GM21723 (cell line): Measurements from ENCODE around the gene ATRIP.
"Not testable (repeated sequence)": the region's sequence is repeated elsewhere in the genome, so short reads cannot be mapped to it uniquely, and the experiment has no call there.

Experiments
- ATAC-seq: cut with Tn5 transposase; IDR thresholded peaks from one replicate; pipeline ENCODE4 v1.9.1; 2021; ENCODE audit warnings: mild to moderate bottlenecking, moderate library complexity; ENCODE audit not compliant: unreplicated experiment

The ATRIP gene

DNA sequence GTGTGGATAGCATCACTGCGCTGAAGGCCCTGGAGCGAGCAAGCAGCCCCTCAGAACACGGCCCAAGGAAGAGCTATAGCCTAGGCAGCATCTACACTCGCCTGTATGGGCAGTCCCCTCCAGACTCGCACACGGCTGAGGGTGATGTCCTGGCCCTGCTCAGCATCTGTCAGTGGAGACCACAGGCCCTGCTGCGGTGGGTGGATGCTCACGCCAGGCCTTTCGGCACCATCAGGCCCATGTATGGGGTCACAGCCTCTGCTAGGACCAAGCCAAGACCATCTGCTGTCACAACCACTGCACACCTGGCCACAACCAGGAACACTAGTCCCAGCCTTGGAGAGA lies 20.5 kb downstream of the ATRIP start:
- ATAC-seq, result peak; percentile 4

DNA sequence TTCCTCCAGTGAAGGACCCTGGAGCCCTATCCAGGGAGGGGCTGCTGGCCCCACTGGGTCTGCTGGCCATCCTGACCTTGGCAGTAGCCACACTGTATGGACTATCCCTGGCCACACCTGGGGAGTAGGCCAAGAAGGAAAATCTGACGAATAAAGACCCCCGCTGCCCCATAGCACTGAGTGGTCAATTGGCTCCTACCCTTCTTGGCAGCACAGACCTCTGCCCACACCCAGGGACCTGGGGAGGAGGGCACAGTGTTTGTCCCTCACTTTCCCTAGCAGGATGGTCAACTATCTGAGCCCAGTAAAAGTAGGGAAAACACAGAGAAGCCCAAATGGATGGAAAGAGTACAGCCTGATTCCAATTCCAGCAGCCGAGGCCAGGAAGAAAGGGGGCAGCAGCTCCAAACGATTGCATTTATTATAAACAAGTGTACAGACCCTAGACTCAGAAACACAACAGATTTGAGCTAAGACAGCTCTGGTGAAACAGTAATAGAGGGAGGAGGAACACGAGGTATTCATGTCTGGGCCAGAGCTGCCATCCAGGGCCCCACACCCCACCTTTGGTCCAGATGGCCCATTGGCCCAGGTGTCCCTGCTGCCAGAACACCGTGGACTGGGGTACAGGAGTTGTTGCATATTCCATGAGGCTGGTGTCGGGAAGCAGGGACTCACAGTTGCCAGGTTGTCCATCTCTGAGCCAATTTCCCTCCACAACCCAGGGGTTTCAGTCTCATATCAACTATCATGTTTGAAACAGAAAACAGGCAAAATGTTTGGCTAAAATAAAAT lies 21.1 kb downstream of the ATRIP start:
- no peak for ATAC-seq

DNA sequence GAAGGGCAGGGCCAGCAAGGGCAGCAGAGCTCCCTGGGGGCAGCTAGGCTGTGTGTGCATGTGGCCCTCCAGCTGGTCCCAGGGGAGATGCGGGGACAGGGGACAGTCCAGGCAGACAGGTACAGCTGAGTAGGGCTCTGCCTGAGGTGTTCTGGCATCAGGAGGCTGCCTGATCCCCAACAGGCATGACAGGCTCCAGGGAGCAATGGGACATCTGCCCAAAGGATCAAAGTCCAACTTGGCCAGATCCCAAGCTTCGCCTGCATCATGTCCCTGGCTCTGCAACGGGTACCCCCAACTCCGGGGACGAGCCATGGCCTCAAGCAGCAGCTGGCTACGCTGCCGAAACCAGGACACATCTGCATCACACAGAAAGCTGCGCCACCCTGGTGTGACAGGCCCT lies 21.8 kb downstream of the ATRIP start:
- ATAC-seq, result no peak

DNA sequence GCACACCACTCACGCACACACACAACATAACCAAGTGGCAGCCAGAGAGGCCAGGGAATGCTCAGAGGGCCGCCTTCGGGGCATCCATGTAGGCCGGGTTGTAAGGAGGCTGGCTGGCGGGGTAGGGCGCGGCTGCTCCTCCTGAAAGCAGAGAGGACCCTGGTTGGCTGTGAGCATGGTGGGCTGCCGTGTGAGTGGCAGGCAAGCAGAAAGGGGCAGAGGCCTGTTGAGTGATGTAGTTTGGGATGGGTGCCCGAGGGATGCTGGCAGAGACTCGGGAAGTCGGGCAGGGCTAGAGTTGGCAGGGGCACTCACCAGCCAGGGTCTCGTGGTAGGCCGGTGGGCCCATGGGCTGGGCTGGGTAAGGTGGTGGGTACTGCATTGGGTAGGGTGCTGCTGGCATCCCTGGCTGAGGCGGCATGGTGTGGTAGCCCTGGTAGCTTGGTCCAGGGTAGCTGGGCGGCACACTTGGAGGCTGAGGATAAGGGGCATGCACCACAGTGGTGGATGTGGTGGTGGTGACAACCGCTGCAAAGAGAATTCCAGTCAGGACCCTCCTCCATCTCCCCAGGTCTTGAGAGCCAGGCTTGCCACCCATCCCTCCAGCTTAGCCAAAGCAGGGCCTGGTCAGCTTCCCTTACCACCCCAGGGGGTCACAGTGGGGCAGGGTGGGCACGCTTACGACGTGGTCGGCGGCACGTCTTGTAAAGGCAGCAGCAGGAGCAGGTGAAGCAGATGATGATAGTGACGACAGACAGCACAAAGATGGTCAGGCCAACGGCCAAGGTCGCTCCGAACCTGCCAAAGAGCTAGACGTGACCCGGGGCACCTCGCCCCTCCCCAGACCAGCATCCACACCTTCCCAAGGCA lies 22.7 kb downstream of the ATRIP start:
- no peak for ATAC-seq

DNA sequence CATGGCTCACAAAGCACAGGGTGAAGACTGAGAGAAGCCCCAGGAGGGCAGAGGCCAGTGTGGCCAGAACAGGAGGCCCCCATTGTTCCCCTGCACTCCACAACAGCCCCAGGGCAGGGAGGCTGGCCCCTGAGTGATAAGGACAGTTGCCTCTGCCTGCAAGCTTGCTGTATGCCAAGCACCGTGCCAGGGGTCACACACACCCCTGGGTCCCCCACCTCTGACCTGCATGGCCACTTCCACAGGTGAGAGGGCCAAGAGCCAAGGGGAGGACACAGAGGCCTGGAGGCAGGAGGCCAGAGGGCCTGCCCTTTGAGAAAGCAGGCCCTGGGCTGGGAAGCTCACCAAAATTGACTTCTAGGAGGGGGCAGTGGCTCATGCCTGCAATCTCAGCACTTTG lies 23.7 kb downstream of the ATRIP start:
- no peak for ATAC-seq

DNA sequence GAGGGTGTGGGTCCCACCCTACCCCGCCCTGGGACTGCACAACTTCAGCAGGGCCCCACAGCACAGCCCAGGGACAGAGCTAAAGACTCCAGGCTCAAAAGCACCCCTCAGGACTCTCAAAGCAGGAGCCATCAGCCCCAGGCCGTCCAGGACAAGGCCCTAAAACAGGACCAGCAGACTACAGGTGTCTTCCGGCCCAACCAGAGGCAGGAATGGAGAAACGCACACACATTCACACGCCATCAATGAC lies 26.1 kb downstream of the ATRIP start:
- ATAC-seq, result no peak

DNA sequence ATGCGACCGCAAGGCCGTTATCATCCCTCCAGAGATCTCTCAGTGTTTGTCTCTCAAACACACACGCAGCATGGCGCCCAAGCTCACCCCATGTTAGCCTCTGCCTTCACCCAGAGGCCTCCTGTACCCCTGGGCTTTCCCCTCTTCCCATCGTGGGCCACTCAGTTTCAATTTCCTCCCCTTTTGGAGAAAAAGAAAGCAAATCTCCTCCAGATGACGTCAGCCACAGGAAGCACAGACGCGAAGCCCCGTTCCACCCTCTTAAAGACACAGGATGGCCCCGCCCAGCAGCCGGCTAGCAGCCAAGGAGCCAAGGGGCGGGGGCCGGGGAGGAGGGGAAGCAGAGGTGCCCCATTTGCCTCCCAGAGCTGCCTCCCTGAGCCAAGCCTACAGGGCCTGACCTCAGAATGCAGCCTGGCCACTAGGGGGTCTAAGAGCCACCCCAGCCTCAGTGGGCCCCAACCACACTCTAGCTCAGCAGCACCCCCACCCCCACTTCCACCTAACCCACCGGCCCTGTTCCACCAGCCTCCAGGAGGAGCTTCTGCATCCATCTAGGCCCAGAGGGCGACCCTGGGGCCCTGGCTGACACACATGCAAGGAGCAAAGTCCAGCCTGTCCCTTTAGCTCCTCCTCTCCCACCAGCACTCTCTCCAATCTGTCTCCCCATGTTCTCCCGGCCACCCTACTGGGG lies 26.5 kb downstream of the ATRIP start:
- peak; percentile 76 for ATAC-seq

DNA sequence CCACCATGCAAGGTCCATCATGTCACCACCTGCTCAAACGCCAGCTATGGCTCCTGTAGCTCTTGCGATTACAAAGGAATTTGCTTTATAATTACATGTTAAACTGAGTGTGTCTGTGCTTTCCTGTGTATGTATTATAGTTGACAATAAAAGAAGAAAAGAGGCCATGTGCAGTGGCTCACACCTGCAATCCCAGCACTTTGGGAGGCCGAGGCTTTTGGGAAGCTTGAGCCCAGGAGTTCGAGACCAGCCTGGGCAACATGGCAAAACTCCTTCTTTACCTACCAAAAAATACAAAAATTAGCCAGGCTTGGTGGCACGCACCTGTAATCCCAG lies 27.0 kb downstream of the ATRIP start:
- no peak for ATAC-seq

DNA sequence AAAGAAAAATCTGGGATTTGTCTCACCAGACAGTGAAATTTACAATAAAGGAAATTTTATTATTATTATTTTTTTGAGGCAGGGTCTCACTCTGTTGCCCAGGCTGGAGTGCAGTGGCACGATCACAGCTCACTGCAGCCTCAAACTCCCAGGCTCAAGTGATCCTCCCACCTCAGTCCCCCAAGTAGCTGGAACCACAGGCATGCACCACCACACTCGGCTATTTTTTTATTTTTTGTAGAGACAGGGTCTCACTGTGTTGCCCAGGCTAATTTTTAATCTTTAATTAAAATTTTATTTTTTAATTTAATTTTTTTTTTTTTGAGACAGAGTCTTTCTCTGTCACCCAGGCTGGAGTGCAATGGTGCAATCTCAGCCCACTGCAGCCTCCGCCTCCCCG lies 27.5 kb downstream of the ATRIP start:
- ATAC-seq, result not testable (repeated sequence)

DNA sequence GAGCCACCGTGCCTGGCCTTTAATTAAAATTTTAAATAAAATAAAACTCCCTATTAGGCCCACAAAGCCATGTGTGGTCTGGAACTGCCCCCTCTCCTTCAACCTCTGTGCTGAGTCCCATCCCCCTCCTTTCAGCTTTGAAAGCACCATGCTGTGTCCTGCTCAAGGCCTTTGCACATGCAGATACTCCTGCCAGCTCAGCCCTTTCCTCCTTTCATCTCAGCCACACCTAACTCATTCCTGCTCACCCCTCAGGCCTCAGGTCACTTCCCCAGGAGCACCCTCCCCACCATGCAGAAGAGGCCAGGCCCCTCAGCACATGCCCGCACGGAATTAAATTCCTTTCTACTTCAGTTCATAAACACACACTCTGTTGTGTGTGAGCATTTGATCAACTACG lies 28.1 kb downstream of the ATRIP start:
- ATAC-seq, result no peak

DNA sequence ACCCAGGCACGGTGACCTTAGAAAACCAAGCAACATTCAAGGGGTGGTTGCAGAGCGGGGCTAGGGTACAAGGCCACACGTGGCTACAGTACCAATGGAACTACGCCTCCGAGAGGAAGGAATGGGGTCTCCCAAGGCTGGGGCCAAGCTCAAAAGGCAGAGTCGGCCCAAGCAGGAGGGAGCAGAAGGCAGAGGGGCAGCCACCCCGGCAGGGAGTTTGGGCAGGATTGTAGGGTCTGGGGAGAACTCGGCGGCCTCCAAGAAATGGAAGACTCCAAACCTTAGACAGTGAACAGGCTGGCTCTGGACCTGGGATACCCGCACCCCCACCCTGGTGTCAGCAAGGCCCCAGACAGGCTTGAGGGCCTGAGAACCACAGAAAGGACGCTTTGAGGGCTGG lies 28.7 kb downstream of the ATRIP start:
- ATAC-seq, result no peak

DNA sequence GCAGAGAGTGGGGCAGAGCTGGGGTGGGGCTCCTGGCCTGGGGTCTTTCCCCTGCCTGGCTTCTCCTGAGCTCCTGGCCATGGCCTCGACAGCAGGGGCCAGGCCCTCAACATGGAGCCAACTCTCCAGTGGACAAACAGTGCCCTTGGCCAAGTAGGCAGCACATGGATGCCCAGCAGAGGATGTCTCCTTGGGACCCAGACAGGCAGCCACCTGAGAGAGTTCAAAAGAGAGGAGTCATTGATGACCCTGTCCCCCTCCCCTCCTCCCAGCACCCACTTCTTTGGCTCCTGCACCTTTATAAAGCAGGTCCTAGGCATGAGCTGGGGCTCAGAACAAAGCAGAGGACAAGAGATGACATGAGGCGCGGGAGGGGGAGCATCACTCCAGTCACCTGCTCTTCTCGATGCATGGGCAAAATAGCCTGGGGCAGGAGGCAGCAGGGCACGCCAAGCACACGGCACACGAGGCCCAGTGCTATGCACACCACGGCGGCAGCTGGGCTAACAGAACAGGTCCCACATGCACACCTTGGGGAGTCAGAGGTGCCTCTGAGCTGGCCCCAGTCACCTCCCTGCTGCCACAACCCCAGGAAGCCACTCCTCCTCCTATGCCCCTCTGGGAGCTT lies 30.0 kb downstream of the ATRIP start:
- no peak for ATAC-seq

DNA sequence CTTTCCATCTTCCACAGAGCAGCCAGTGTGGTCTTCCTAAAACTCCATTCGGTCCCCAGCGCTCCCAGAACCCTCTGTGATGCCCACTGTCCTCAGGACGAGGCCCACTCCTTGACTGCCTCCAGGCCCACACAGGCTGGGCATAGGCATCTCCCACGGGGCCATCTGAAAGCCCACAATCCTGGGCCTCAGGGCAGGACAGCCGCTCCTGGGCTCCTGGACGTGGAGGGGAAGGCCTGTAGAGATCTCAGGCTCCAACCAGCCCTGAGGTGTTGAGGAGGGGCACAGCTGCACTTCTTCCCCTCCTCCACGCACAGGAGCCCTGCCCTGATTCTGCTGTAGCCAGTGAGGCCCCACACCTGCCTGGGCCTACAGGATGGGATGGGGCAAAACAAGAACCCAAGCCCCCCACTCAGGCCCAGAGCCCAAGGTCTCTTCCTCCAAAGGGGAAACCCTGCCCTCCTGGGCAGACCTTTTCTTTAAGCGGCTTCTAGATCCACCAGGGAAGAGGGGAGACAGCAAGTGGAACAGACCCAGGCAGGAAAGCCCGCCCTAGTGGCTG lies 31.5 kb downstream of the ATRIP start:
- ATAC-seq, result no peak

DNA sequence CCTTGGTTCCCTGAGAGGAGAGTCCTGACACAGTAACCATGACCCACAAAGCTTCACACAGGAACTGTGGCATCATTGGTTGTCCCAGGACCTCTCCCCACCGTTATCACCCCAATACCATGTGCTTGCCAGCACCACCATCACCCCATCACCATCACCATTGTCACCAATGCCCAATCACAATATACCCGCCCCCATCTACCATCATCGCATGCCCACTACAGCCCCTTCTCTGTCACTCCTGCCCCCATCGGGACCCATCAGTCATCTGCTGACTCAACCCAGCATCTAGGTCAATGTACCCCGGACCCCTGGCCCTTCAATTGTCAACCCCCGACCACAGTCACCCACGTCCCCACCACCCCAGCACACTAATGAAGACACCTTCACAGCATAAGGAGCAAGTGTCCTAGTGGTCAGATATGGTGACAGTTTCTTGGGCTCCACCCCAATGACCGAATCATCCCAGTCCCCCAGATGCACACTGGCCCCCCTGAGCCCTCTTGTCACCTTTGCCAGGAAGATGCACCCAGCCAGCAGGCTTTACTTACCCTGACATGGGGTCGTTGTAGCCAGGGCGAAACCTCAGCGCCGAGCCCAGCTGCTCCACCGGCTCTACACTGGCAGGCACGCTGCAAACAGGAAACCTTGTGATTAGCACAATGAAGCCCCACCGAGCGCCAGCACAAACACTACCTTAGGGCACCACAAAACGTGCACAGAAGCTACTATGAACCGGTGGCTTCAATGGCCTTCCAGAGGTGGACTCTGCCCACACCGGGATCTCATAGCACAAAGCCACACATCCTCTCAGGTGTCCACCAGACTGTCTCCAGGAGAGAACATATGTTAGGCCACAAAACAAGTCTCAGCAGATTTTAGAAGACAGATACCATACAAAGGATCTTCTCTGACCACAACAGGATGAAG lies 32.4 kb downstream of the ATRIP start:
- no peak for ATAC-seq

DNA sequence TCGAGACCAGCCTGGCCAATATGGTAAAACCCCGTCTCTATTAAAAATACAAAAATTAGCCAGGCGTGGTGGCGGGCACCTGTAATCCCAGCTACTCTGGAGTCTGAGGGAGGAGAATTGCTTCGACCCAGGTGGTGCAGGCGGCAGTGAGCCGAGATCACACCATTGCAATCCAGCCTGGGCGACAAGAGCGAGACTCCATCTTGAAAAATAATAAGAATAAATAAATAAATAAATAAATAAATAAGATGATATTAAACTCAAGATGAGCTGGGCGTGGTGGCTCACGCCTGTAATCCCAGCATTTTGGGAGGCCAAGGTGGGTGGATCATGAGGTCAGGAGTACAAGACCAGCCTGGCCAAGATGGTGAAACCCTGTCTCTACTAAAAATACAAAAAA lies 34.4 kb downstream of the ATRIP start:
- ATAC-seq, result not testable (repeated sequence)

DNA sequence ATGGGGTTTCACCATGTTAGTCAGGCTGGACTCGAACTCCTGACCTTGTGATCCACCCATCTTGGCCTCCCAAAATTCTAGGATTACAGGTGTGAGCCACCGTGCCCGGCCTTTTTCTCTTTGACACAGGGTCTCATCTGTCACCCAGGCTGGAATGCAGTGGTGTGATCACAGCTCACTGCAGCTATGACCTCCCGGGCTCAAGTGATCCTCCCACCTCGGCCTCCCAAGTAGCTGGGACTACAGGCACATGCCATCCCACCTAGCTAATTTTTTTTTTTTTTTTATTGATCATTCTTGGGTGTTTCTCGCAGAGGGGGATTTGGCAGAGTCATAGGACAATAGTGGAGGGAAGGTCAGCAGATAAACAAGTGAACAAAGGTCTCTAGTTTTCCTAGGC lies 36.3 kb downstream of the ATRIP start:
- ATAC-seq, result not testable (repeated sequence)

DNA sequence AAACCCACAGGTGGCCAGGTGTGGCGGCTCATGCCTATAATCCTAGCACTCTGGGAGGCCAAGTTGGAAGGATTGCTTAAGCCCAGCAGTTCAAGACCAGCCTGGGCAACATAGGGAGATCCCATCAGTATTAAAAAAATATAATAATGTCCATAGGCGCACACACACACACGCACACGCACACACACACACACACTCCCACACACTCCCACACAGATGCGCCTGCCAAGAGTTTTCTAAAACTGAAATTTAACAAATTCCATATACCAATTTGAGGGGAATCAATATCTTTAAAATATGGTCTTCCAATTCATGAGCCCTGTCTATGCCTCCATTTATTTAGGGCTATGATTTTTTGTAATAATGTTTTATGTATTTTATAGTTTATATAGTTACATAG lies 40.4 kb downstream of the ATRIP start:
- no peak for ATAC-seq

DNA sequence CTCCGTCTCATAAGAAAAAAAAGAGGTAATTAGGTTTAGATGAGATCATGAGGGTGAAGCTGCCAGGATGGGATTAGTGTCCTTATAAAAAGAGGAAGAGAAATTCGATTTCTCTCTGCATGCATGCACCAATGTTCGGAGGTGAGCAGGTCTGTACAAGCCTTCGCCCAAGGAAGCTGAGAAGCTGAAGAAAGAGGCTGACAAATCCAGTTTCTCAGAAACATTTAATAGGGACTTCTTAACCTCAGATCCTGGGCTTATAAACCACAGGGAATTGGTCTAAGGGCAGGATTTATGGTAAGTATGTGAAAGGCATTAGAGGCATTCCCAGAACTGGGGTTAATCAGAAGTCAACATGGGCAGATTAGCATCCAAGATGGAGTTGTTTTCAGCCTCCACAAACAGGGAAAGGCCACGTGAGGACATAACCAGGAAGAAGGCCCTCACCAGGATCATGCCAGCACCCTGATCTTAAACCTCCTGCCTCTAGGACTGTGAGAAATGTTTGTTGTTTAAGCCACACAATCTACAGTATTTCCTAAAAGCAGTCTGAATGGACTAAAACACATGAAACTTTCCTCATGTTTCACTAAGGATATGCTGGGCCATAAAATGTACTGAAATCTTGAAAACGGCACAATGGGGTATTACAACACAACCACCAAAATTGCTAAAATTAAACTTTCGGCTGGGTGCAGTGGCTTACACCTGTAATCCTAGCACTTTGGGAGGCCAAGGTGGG lies 46.1 kb downstream of the ATRIP start:
- ATAC-seq, result no peak

DNA sequence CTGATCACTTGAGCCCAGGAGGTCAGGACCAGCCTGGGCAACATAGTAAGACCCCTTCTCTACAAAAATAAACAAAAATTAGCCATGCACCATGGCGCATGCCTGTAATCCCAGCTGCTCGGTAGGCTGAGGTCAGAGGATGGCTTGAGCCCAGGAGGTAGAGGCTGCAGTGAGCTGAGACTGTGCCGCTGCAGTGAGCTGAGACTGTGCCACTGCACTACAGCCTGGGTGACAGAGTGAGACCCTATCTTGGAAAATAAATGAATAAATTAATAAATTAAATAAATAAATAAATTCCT lies 46.6 kb downstream of the ATRIP start:
- ATAC-seq, result no peak

DNA sequence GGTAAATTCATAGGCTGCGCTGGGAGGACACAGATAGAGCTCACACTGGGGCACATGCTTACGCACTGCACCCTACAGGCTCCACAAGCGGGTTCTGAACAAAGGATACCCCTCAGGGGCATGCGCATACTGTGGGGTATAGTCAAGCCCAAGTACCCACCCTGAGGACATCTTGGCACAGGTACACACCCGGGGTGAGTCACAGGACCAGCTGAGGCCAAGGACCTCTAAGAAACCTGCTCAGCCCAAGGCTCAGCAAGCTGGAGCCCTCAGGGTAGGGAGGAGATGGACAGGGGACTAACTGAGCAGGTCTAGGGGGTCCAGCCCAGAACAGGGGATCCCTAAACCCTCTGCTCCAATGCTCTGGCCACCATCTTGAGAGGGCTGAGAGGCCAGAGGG lies 54.1 kb downstream of the ATRIP start:
- ATAC-seq, result no peak
